OCI-LY1 (cell line): ENCODE measurements around the gene DRAP1.

Source experiments
- H2AFZ ChIP-seq: fragments of 200-600 bp; sonication (generic), shearing (Covaris generic); 2 replicates; pipeline ENCODE4 v1.6.0; 2014; ENCODE audit warnings: antibody characterized with exemption, mild to moderate bottlenecking, low read length
- H3F3A ChIP-seq: fragments of 200-600 bp; sonication (generic), shearing (Covaris generic); 2 replicates; pipeline ENCODE4 v1.6.0; 2014; ENCODE audit warnings: mild to moderate bottlenecking, antibody characterized with exemption, low read length, moderate library complexity; ENCODE audit not compliant: insufficient read depth
- H3K27ac ChIP-seq: fragments of 200-600 bp; sonication (generic); 2 replicates; pipeline ENCODE4 v1.5.1; 2014; ENCODE audit warnings: low read length, mixed run types, mild to moderate bottlenecking, low read depth; ENCODE audit not compliant: poor library complexity, severe bottlenecking
- H3K27me3 ChIP-seq: fragments of 200-600 bp; sonication (generic); 2 replicates; pipeline ENCODE4 v1.6.0; 2014; ENCODE audit warnings: antibody characterized with exemption, mild to moderate bottlenecking, low read length, moderate library complexity; ENCODE audit not compliant: insufficient read depth
- H3K36me3 ChIP-seq: fragments of 200-600 bp; sonication (generic); 2 replicates; pipeline ENCODE4 v1.6.1; 2014; ENCODE audit warnings: mild to moderate bottlenecking, antibody characterized with exemption, low read length, moderate library complexity, mixed read lengths; ENCODE audit not compliant: insufficient read depth
- H3K4me1 ChIP-seq: fragments of 200-600 bp; sonication (generic); 2 replicates; pipeline ENCODE4 v1.5.1; 2014; ENCODE audit warnings: mild to moderate bottlenecking, low read length, moderate library complexity; ENCODE audit not compliant: insufficient read depth, severe bottlenecking
- H3K4me2 ChIP-seq: fragments of 200-600 bp; sonication (generic), shearing (Covaris generic); 2 replicates; pipeline ENCODE4 v1.6.1; 2014; ENCODE audit warnings: low read length
- H3K4me3 ChIP-seq: fragments of 200-600 bp; sonication (generic); 2 replicates; pipeline ENCODE4 v1.5.1; 2014; ENCODE audit warnings: low read length, low read depth, mild to moderate bottlenecking, mixed read lengths; ENCODE audit not compliant: poor library complexity, severe bottlenecking
- H3K79me2 ChIP-seq: fragments of 200-600 bp; shearing (Covaris generic); 2 replicates; pipeline ENCODE4 v1.6.1; 2016; ENCODE audit warnings: mixed run types, low read length, mixed read lengths; ENCODE audit not compliant: insufficient read depth
- H3K9ac ChIP-seq: fragments of 200-600 bp; sonication (generic), shearing (Covaris generic); 2 replicates; pipeline ENCODE4 v1.6.1; 2014; ENCODE audit warnings: mild to moderate bottlenecking, low read length, mixed read lengths
- H3K9me2 ChIP-seq: fragments of 200-600 bp; sonication (generic), shearing (Covaris generic); 2 replicates; pipeline ENCODE4 v1.6.1; 2014; ENCODE audit warnings: low read depth, mild to moderate bottlenecking, low read length, mixed read lengths
- H3K9me3 ChIP-seq: fragments of 200-600 bp; shearing (Covaris generic); 2 replicates; pipeline ENCODE4 v1.6.1; 2014; ENCODE audit warnings: low read length, mixed read lengths
- H4K20me1 ChIP-seq: fragments of 200-600 bp; sonication (generic), shearing (Covaris generic); 2 replicates; pipeline ENCODE4 v1.6.0; 2016; ENCODE audit warnings: mild to moderate bottlenecking, low read length; ENCODE audit not compliant: insufficient read depth
- EZH2 ChIP-seq: fragments of 200-600 bp; sonication (generic), shearing (Covaris generic); IDR thresholded peaks from 2 replicates; pipeline ENCODE4 v1.8.0; 2017; ENCODE audit warnings: borderline replicate concordance, mixed run types, mild to moderate bottlenecking, antibody characterized with exemption, low read length, moderate library complexity, mixed read lengths
- TF ChIP-seq, protein P1 (sequence below): fragments of 200-600 bp; sonication (generic), shearing (Covaris generic); IDR thresholded peaks from 2 replicates; pipeline ENCODE4 v1.5.1; 2017; ENCODE audit warnings: mild to moderate bottlenecking, antibody characterized with exemption, low read length, moderate library complexity, mixed read lengths

The DRAP1 gene

GRCh38 chr11:65927904-65928397 lies 8.7 kb downstream of the DRAP1 start:
- Histone ChIP-seq H3K79me2 (no peaks in the 10 kb centered on the region), H3K4me3 (no peak overlapping the region), H3K9me3 (no peaks in the 10 kb centered on the region), H3K27me3 (no peaks in the 10 kb centered on the region), H3K4me2 (peak overlapping the region; percentile 45), H3K9ac (peak overlapping the region; percentile 17; the same call in 1 of the 2 replicates), H3K9me2 (no peaks in the 10 kb centered on the region), H3K4me1 (peaks cover 13% of the 10 kb centered on the region), H3F3A (no peaks in the 10 kb centered on the region), H2AFZ (no peak overlapping the region), H3K27ac (no peak overlapping the region), H3K36me3 (no peaks in the 10 kb centered on the region), H4K20me1 (no peaks in the 10 kb centered on the region)
- TF ChIP-seq, protein P1, sequence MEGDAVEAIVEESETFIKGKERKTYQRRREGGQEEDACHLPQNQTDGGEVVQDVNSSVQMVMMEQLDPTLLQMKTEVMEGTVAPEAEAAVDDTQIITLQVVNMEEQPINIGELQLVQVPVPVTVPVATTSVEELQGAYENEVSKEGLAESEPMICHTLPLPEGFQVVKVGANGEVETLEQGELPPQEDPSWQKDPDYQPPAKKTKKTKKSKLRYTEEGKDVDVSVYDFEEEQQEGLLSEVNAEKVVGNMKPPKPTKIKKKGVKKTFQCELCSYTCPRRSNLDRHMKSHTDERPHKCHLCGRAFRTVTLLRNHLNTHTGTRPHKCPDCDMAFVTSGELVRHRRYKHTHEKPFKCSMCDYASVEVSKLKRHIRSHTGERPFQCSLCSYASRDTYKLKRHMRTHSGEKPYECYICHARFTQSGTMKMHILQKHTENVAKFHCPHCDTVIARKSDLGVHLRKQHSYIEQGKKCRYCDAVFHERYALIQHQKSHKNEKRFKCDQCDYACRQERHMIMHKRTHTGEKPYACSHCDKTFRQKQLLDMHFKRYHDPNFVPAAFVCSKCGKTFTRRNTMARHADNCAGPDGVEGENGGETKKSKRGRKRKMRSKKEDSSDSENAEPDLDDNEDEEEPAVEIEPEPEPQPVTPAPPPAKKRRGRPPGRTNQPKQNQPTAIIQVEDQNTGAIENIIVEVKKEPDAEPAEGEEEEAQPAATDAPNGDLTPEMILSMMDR = no peak
- TF ChIP-seq EZH2 = no peak

DNA sequence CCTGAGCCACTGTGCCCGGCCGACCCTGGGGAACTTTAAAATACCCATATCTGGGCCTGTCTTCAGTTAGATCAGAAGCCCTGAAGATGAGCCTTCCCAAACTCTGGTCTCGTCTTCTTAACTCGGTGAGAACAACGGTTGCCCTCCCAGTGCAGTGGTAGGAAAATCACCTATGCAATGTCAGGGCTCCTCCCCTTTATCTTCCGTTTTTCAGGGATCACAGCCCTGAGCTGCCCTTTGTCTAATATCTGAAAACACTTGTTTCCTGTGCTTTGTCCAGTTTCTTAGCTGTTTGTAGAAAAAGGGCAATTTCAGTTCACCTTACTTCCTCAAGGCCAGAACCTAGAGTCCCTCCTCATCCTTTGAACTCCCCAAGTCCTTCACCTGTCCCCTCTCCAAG lies 9.4 kb downstream of the DRAP1 start:
- H3K9me2 ChIP-seq = no peaks in the 10 kb centered on the region
- no peak overlapping the region for H3K27ac ChIP-seq
- H2AFZ ChIP-seq = no peak overlapping the region
- TF ChIP-seq, protein P1 = no peak
- TF ChIP-seq EZH2 = no peak
- no peak overlapping the region for H3K4me3 ChIP-seq
- peak overlapping the region; percentile 17; the same call in 1 of the 2 replicates for H3K9ac ChIP-seq
- no peaks in the 10 kb centered on the region for H3K9me3 ChIP-seq
- peak overlapping the region; percentile 45 for H3K4me2 ChIP-seq
- H3K4me1 ChIP-seq = peaks cover 13% of the 10 kb centered on the region
- H3K79me2 ChIP-seq = no peaks in the 10 kb centered on the region
- no peaks in the 10 kb centered on the region for H4K20me1 ChIP-seq
- H3K27me3 ChIP-seq = no peaks in the 10 kb centered on the region
- H3K36me3 ChIP-seq = no peaks in the 10 kb centered on the region
- H3F3A ChIP-seq = no peaks in the 10 kb centered on the region

DNA sequence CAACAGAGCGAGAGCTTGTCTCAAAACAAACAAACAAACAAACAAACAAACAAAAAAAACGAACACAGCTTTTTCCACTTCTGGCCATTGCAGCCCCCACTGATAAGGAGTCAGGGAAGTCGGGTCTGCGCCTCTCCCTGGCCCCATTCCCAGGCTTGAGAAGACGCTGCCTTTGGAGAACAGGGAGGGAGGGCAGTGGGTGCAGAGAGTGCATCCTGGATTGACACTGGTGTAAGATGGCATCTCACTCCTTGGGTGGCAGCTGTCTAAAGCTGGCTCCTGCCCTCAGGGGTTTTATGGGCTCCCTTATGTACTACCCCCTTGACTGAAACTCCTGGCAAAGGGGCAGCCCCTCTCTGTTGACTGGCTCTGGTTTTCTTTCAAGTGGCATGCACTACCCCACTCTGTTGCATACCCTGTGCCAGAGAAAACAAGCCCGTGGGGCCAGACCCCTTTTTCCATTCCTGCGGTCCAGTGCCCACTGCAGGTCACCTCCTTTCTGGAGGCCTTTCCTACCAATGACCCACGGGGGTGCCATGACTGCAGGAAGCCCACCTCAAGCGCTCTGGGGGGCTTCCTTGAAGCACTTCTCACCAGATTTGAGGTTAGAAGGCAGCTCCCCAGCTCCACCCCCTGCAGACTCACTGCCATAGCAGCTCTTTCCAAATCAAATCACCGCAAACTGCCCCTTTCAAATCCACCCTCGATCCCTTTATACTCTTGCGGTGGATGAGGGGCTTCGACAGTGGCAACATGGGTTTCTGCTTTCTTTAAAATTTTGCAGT lies 12.7 kb downstream of the DRAP1 start:
- Histone ChIP-seq H3K4me1 (peaks cover 13% of the 10 kb centered on the region), H3K36me3 (no peaks in the 10 kb centered on the region), H3K4me3 (no peak overlapping the region), H3K27me3 (no peaks in the 10 kb centered on the region), H3K9ac (no peak overlapping the region), H4K20me1 (no peaks in the 10 kb centered on the region), H2AFZ (0 out of 2 replicates have a peak overlapping the region, but pooled peaks have one; percentile 69), H3F3A (no peaks in the 10 kb centered on the region), H3K9me3 (no peaks in the 10 kb centered on the region), H3K79me2 (no peaks in the 10 kb centered on the region), H3K9me2 (no peaks in the 10 kb centered on the region), H3K4me2 (no peak overlapping the region), H3K27ac (no peak overlapping the region)
- TF ChIP-seq EZH2 = no peak
- TF ChIP-seq, protein P1 = peak; percentile 5; the same call in 1 of the 2 replicates
